K562 (cell line): ENCODE measurements around the gene PPRC1. TPM values are rescaled to one million over a fixed set of nuclear protein-coding genes. Genes with fewer than 3 reads are reported as not detected.

Experiments used
- BRD9 ChIP-seq: fragments of 450-650 bp; IDR thresholded peaks from 2 replicates; pipeline ENCODE4 v1.6.1; 2018; ENCODE audit warnings: low read depth; ENCODE audit not compliant: partially characterized antibody
- DIDO1 ChIP-seq: fragments of 450-650 bp; IDR thresholded peaks from 2 replicates; pipeline ENCODE4 v1.6.1; 2016; ENCODE audit warnings: low read depth, missing biosample characterization, missing genetic modification characterization
- ERF ChIP-seq: fragments of 450-650 bp; formaldehyde crosslinking; IDR thresholded peaks from 2 replicates; pipeline ENCODE4 v1.4.0; 2020; ENCODE audit warnings: mild to moderate bottlenecking, mixed read lengths
- HDAC1 ChIP-seq, 2 experiments: fragments of 450-650 bp; IDR thresholded peaks; 2 replicates each; pipeline ENCODE4 v1.6.1; 2016 to 2017; ENCODE audit warnings: inconsistent platforms in 1 of 2, mild to moderate bottlenecking in 1 of 2, moderate library complexity in 1 of 2
- IFI16 ChIP-seq: fragments of 250-450 bp; sonication (Bioruptor Pico); IDR thresholded peaks from 2 replicates; pipeline ENCODE4 v2.1.2; 2022; ENCODE audit warnings: mild to moderate bottlenecking, inconsistent platforms
- KDM1A ChIP-seq, 2 experiments: fragments of 450-650 bp; IDR thresholded peaks; 2 replicates each; pipeline ENCODE4 v1.6.1; 2016; ENCODE audit warnings: mild to moderate bottlenecking in 2 of 2
- MAZ ChIP-seq, 2 experiments: fragments of 450-650 bp in 1 of 2; sonication (generic) in 1 of 2; formaldehyde crosslinking; IDR thresholded peaks in 1 of 2; conservative IDR thresholded peaks in 1 of 2; 2 replicates each; pipeline versions ENCODE4 v1.4.0 to v1.5.0; 2020; ENCODE audit warnings: mild to moderate bottlenecking in 1 of 2, missing genetic modification reagents in 1 of 2
- RAD51 ChIP-seq: fragments of 450-650 bp; IDR thresholded peaks from 2 replicates; pipeline ENCODE4 v1.7.1; 2016; ENCODE audit warnings: low read depth, mild to moderate bottlenecking, borderline replicate concordance
- WHSC1 ChIP-seq: IDR thresholded peaks from one replicate; pipeline ENCODE4 v1.6.1; 2012; ENCODE audit warnings: low read length, control low read depth, inconsistent platforms
- ZFX ChIP-seq: sonication (generic); formaldehyde crosslinking; IDR thresholded peaks from 2 replicates; pipeline ENCODE4 v1.8.0; 2022; ENCODE audit warnings: mild to moderate bottlenecking, missing genetic modification reagents, moderate library complexity
- ZZZ3 ChIP-seq: fragments of 450-650 bp; IDR thresholded peaks from 2 replicates; pipeline ENCODE4 v1.6.1; 2016; ENCODE audit warnings: antibody characterized with exemption, mild to moderate bottlenecking, moderate library complexity
- polyA plus RNA-seq, 8 experiments: library from polyadenylated mRNA; depleted of rRNA in 4 of 8; stranded (reverse) in 5 of 8; unstranded in 3 of 8; fragments of >200 nt; fragmentation: Nextera tagmentation in 2 of 8; fragmentation: Illumina TruSeq in 1 of 8; extraction: Ambion mirVana in 2 of 8; extraction: Trizol in 1 of 8; gene quantifications; 2 replicates each; pipeline versions ENCODE4 v1.2.1 to v1.2.3, GENCODE V29; 2011 to 2014; ENCODE audit warnings: inconsistent platforms in 1 of 8, missing spikeins in 1 of 8
- total RNA-seq, 7 experiments: library from RNA; depleted of rRNA in 6 of 7; stranded (reverse); fragments of >200 nt in 6 of 7; fragmentation: Illumina TruSeq in 2 of 7; extraction: Trizol in 2 of 7; gene quantifications; 2 replicates each; pipeline versions ENCODE4 v1.2.1 to v1.2.3, GENCODE V29; 2011 to 2021; ENCODE audit warnings: low replicate concordance in 1 of 7
- TF ChIP-seq, protein P1 (sequence below), 2 experiments: fragments of 150-350 bp in 1 of 2; IDR thresholded peaks; 2 replicates each; pipeline ENCODE4 v1.6.1; 2012 to 2016; ENCODE audit warnings: low read depth in 2 of 2, low read length in 2 of 2, mild to moderate bottlenecking in 1 of 2, moderate library complexity in 1 of 2
- TF ChIP-seq, protein P2 (sequence below): sonication (generic); formaldehyde crosslinking; IDR thresholded peaks from 2 replicates; pipeline ENCODE4 v1.8.1; 2023; ENCODE audit warnings: mild to moderate bottlenecking, missing genetic modification reagents, moderate library complexity
- TF ChIP-seq, protein P3 (sequence below): fragments of 250-450 bp; sonication (Bioruptor Pico); IDR thresholded peaks from 2 replicates; pipeline ENCODE4 v1.5.0; 2022; ENCODE audit warnings: mild to moderate bottlenecking
- TF ChIP-seq, protein P4 (sequence below): IDR thresholded peaks from 2 replicates; pipeline ENCODE4 v1.6.1; 2014; ENCODE audit warnings: antibody characterized with exemption
- TF ChIP-seq, protein P5 (sequence below): sonication (generic); formaldehyde crosslinking; IDR thresholded peaks from 2 replicates; pipeline ENCODE4 v1.5.0; 2020; ENCODE audit warnings: missing genetic modification reagents
- TF ChIP-seq, protein P6 (sequence below): sonication (generic); formaldehyde crosslinking; IDR thresholded peaks from 2 replicates; pipeline ENCODE4 v1.8.1; 2023; ENCODE audit warnings: mild to moderate bottlenecking, missing genetic modification reagents

PPRC1 gene
- total and polyA plus RNA-seq, 9 of the 15 experiments (the other 6 are each of a cell fraction or from before 2014, with no cell fraction given) = 8.5 to 47.1 (median 16.2) TPM

DNA sequence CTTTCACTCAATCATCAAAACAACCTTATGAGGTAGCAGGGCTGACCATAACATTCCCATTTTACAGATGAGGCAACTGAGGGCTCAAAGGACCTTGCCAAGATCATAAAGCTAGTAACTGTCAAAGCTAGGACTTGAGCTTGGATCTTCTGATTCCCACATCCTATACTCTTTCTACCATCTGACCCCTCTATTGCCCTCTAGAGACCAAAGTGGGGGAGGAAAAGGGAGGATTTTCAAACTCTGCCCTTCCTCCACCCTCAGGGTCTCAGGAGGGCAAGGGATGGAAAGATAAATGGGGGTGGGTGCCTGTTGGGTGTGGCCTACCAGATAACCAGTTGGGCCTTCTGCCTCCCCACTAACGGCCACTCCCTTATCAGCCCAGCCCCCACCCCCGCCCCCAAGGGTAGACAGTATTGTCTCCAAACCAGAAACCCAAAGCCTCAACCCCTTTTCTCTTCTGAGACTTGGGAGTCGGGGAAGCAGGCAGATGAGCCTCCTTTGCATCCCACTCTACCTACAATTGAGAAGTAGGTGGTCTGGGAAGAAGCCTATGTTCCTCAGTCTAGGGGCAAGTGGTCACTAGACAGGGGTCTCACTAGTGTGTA, 20.5 kb upstream of the PPRC1 start (continued):
- TF ChIP-seq, protein P1, sequence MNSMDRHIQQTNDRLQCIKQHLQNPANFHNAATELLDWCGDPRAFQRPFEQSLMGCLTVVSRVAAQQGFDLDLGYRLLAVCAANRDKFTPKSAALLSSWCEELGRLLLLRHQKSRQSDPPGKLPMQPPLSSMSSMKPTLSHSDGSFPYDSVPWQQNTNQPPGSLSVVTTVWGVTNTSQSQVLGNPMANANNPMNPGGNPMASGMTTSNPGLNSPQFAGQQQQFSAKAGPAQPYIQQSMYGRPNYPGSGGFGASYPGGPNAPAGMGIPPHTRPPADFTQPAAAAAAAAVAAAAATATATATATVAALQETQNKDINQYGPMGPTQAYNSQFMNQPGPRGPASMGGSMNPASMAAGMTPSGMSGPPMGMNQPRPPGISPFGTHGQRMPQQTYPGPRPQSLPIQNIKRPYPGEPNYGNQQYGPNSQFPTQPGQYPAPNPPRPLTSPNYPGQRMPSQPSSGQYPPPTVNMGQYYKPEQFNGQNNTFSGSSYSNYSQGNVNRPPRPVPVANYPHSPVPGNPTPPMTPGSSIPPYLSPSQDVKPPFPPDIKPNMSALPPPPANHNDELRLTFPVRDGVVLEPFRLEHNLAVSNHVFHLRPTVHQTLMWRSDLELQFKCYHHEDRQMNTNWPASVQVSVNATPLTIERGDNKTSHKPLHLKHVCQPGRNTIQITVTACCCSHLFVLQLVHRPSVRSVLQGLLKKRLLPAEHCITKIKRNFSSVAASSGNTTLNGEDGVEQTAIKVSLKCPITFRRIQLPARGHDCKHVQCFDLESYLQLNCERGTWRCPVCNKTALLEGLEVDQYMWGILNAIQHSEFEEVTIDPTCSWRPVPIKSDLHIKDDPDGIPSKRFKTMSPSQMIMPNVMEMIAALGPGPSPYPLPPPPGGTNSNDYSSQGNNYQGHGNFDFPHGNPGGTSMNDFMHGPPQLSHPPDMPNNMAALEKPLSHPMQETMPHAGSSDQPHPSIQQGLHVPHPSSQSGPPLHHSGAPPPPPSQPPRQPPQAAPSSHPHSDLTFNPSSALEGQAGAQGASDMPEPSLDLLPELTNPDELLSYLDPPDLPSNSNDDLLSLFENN (IDR thresholded peaks at IDR 0.05; ENCODE audit: low read depth in 2 of 2, low read length in 2 of 2) = peak in 1 of 2 experiments; percentile 76; a peak in 2 of 4 replicates
- TF ChIP-seq ZFX (CRISPR knock-in tag) (no peak), HDAC1 (IDR thresholded peaks at IDR 0.05) (peak in 1 of 2 experiments; percentile 44; a peak in 1 of 4 replicates), ZZZ3 (no peak), DIDO1 (no peak), RAD51 (no peak), IFI16 (CRISPR knock-in tag) (no peak), ERF (CRISPR knock-in tag) (no peak), KDM1A (IDR thresholded peaks at IDR 0.05) (peak; percentile 90 to 93), BRD9 (peak; percentile 60), WHSC1 (no peak), MAZ (CRISPR knock-in tag; conservative IDR thresholded peaks at IDR 0.05 in 1 of 2, IDR thresholded peaks at IDR 0.05 in 1 of 2) (peak; percentile 71 to 93; a peak in 3 of 4 replicates)
- TF ChIP-seq, protein P2, sequence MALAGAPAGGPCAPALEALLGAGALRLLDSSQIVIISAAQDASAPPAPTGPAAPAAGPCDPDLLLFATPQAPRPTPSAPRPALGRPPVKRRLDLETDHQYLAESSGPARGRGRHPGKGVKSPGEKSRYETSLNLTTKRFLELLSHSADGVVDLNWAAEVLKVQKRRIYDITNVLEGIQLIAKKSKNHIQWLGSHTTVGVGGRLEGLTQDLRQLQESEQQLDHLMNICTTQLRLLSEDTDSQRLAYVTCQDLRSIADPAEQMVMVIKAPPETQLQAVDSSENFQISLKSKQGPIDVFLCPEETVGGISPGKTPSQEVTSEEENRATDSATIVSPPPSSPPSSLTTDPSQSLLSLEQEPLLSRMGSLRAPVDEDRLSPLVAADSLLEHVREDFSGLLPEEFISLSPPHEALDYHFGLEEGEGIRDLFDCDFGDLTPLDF = no peak
- TF ChIP-seq, protein P3, sequence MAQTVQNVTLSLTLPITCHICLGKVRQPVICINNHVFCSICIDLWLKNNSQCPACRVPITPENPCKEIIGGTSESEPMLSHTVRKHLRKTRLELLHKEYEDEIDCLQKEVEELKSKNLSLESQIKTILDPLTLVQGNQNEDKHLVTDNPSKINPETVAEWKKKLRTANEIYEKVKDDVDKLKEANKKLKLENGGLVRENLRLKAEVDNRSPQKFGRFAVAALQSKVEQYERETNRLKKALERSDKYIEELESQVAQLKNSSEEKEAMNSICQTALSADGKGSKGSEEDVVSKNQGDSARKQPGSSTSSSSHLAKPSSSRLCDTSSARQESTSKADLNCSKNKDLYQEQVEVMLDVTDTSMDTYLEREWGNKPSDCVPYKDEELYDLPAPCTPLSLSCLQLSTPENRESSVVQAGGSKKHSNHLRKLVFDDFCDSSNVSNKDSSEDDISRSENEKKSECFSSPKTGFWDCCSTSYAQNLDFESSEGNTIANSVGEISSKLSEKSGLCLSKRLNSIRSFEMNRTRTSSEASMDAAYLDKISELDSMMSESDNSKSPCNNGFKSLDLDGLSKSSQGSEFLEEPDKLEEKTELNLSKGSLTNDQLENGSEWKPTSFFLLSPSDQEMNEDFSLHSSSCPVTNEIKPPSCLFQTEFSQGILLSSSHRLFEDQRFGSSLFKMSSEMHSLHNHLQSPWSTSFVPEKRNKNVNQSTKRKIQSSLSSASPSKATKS = no peak
- TF ChIP-seq, protein P4, sequence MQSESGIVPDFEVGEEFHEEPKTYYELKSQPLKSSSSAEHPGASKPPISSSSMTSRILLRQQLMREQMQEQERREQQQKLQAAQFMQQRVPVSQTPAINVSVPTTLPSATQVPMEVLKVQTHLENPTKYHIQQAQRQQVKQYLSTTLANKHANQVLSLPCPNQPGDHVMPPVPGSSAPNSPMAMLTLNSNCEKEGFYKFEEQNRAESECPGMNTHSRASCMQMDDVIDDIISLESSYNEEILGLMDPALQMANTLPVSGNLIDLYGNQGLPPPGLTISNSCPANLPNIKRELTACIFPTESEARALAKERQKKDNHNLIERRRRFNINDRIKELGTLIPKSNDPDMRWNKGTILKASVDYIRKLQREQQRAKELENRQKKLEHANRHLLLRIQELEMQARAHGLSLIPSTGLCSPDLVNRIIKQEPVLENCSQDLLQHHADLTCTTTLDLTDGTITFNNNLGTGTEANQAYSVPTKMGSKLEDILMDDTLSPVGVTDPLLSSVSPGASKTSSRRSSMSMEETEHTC = no peak
- TF ChIP-seq, protein P5, sequence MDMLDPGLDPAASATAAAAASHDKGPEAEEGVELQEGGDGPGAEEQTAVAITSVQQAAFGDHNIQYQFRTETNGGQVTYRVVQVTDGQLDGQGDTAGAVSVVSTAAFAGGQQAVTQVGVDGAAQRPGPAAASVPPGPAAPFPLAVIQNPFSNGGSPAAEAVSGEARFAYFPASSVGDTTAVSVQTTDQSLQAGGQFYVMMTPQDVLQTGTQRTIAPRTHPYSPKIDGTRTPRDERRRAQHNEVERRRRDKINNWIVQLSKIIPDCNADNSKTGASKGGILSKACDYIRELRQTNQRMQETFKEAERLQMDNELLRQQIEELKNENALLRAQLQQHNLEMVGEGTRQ (CRISPR knock-in tag) = no peak
- TF ChIP-seq, protein P6, sequence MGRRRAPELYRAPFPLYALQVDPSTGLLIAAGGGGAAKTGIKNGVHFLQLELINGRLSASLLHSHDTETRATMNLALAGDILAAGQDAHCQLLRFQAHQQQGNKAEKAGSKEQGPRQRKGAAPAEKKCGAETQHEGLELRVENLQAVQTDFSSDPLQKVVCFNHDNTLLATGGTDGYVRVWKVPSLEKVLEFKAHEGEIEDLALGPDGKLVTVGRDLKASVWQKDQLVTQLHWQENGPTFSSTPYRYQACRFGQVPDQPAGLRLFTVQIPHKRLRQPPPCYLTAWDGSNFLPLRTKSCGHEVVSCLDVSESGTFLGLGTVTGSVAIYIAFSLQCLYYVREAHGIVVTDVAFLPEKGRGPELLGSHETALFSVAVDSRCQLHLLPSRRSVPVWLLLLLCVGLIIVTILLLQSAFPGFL (CRISPR knock-in tag) = no peak
